ENCODE measurements around the gene ADAMTS16. TPM values are rescaled to one million over a fixed set of nuclear protein-coding genes. Genes with fewer than 3 reads are reported as not detected.

The ADAMTS16 gene
- total RNA-seq, 4 donors from 2014 or later: not detected

GRCh38 chr5:5347442-5347841, 207.3 kb downstream of the ADAMTS16 start:
- in situ Hi-C loops (cut with MboI; ENCODE audit: low sequenced_read_pairs in 4 of 4): no loop called here
- DNase-seq: no peak
- intact Hi-C loops (cut with DNase I; ENCODE audit: low total_unique reads): no loop called here

DNA sequence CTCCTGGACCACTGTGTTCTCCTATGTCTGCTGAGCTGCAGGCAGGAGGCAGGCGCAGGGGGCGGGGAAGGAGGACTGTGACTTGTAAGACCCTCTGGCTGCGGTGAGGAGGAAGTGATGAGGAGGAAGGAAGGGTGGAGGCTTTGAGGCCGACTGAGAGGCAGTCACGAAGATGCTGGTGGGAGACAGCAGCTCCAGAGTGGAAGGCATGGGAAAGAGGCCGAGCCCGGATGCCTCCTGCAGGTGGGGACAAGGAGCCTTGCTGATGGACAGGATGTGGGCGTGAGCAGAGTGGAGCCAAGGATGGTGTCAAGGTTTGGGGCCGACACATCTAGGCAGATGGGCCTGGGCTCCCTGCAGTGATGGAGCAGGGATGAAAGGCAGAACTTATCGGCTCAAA, 208.0 kb downstream of the ADAMTS16 start:
- no peak overlapping the region for H3K4me3 ChIP-seq
- in situ Hi-C loops (cut with MboI; ENCODE audit: low sequenced_read_pairs in 4 of 4): no loop called here
- no peak overlapping the region for H3K27ac ChIP-seq
- H3K36me3 ChIP-seq: no peaks in the 10 kb centered on the region
- TF ChIP-seq CTCF (IDR thresholded peaks at IDR 0.05 in 4 of 5, conservative IDR thresholded peaks at IDR 0.05 in 1 of 5): no peak
- intact Hi-C loops (cut with DNase I; ENCODE audit: low total_unique reads): no loop called here
- DNase-seq (no peak), ATAC-seq (no peak)
- no peaks in the 10 kb centered on the region for H3K27me3 ChIP-seq
- peaks cover 0 to 3% of the 10 kb centered on the region in 2 donors for H3K4me1 ChIP-seq
- H3K9me3 ChIP-seq: no peaks in the 10 kb centered on the region

More at GRCh38 chr5:5347442-5347841, 207.3 kb downstream of the ADAMTS16 start:
- Histone ChIP-seq H3K27me3 (no peaks in the 10 kb centered on the region), H3K4me1 (peaks cover 0 to 3% of the 10 kb centered on the region in 2 donors), H3K27ac (no peak overlapping the region), H3K4me3 (no peak overlapping the region), H3K36me3 (no peaks in the 10 kb centered on the region), H3K9me3 (no peaks in the 10 kb centered on the region)
- TF ChIP-seq CTCF (IDR thresholded peaks at IDR 0.05 in 4 of 5, conservative IDR thresholded peaks at IDR 0.05 in 1 of 5): no peak
- TF ChIP-seq POLR2A (IDR thresholded peaks at IDR 0.05): no peak
- ATAC-seq: no peak

- DNase-seq: no peak
- no peak for ATAC-seq
- Histone ChIP-seq H3K9me3 (no peaks in the 10 kb centered on the region), H3K4me1 (peaks cover 0 to 3% of the 10 kb centered on the region in 2 donors), H3K27me3 (no peaks in the 10 kb centered on the region), H3K4me3 (no peak overlapping the region), H3K36me3 (no peaks in the 10 kb centered on the region), H3K27ac (no peak overlapping the region)
- TF ChIP-seq CTCF (IDR thresholded peaks at IDR 0.05 in 4 of 5, conservative IDR thresholded peaks at IDR 0.05 in 1 of 5) (no peak), POLR2A (IDR thresholded peaks at IDR 0.05) (no peak)
- intact Hi-C loops (cut with DNase I; ENCODE audit: low total_unique reads) (no loop called here), in situ Hi-C loops (cut with MboI; ENCODE audit: low sequenced_read_pairs in 4 of 4) (no loop called here)
Observed at GRCh38 chr5:5348576-5348975, 208.4 kb downstream of the ADAMTS16 start.

GRCh38 chr5:5350101-5350500, 210.0 kb downstream of the ADAMTS16 start:
- Histone ChIP-seq H3K27me3 (no peaks in the 10 kb centered on the region), H3K9me3 (no peaks in the 10 kb centered on the region), H3K27ac (no peak overlapping the region), H3K36me3 (no peaks in the 10 kb centered on the region), H3K4me3 (no peak overlapping the region), H3K4me1 (no peaks in the 10 kb centered on the region)
- ATAC-seq (no peak), DNase-seq (no peak)
- in situ Hi-C loops (cut with MboI; ENCODE audit: low sequenced_read_pairs in 4 of 4): no loop called here
- TF ChIP-seq CTCF (IDR thresholded peaks at IDR 0.05 in 4 of 5, conservative IDR thresholded peaks at IDR 0.05 in 1 of 5) (no peak), POLR2A (IDR thresholded peaks at IDR 0.05) (no peak)
- intact Hi-C loops (cut with DNase I; ENCODE audit: low total_unique reads): no loop called here

DNA sequence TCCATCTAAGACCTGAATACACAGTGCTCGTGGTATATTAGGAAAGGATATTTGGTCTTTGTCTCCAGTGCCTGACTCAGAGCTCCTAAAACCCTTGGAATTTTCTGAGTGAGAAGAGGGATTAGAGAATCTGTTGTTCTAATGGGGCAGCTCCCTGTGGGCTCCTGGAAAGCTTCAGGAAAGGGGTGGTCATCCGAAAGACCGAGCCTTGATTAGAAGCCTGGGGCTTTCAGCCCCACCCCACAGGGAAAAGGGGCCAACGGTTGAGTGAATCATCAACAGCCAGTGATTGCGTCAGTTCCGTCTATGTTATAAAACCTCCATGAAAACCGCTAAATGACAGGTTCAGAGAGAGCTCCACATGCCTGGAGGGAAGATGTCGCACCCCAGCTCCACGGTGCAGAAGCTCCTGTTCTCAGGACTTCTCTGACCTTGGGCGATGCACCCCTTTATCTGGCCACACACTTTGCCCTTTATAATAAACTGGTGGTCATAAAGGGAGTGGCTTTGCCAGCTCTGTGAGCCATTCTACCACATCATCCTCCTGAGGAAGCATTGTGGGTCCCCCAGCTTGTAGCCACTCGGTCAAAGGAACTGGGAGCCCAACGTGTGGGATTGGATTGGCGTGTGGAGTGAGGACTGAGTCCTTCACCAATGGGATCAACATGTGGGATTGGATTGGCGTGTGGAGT, 211.3 kb downstream of the ADAMTS16 start:
- intact Hi-C loops (cut with DNase I; ENCODE audit: low total_unique reads): no loop called here
- ATAC-seq: no peak
- Histone ChIP-seq H3K27ac (no peak overlapping the region), H3K4me1 (no peaks in the 10 kb centered on the region), H3K36me3 (no peaks in the 10 kb centered on the region), H3K9me3 (no peaks in the 10 kb centered on the region), H3K27me3 (no peaks in the 10 kb centered on the region), H3K4me3 (no peak overlapping the region)
- TF ChIP-seq POLR2A (IDR thresholded peaks at IDR 0.05) (no peak), CTCF (IDR thresholded peaks at IDR 0.05 in 4 of 5, conservative IDR thresholded peaks at IDR 0.05 in 1 of 5) (no peak)
- in situ Hi-C loops (cut with MboI; ENCODE audit: low sequenced_read_pairs in 4 of 4): no loop called here
- no peak for DNase-seq
